WTC11 (cell line): ENCODE results near the gene ADAMTS8. TPM values are rescaled to one million over a fixed set of nuclear protein-coding genes. Genes with fewer than 3 reads are reported as not detected.
A peak's percentile ranks its signal among the peaks of the same experiment; 100 is the strongest.

Experiments
- ATF1 ChIP-seq: sonication (generic); formaldehyde crosslinking; IDR thresholded peaks from 2 replicates; pipeline ENCODE4 v1.8.1; 2023; ENCODE audit warnings: mild to moderate bottlenecking, moderate library complexity, missing genetic modification reagents
- ELF4 ChIP-seq: sonication (generic); formaldehyde crosslinking; IDR thresholded peaks from 2 replicates; pipeline ENCODE4 v1.8.1; 2022; ENCODE audit warnings: low read depth, mild to moderate bottlenecking, moderate library complexity, missing genetic modification reagents
- ESRRA ChIP-seq: sonication (generic); formaldehyde crosslinking; IDR thresholded peaks from 2 replicates; pipeline ENCODE4 v1.8.1; 2022; ENCODE audit warnings: mild to moderate bottlenecking, missing genetic modification reagents, borderline replicate concordance
- FOXJ3 ChIP-seq: sonication (generic); formaldehyde crosslinking; IDR thresholded peaks from 2 replicates; pipeline ENCODE4 v1.9.0; 2021; ENCODE audit warnings: missing genetic modification reagents, mild to moderate bottlenecking, borderline replicate concordance
- GABPB1 ChIP-seq: sonication (generic); formaldehyde crosslinking; IDR thresholded peaks from 2 replicates; pipeline ENCODE4 v1.8.1; 2023; ENCODE audit warnings: mild to moderate bottlenecking, missing genetic modification reagents
- GTF2I ChIP-seq: fragments of 250-450 bp; sonication (Bioruptor Pico); conservative IDR thresholded peaks from 2 replicates; pipeline ENCODE4 v1.4.0; 2021; ENCODE audit warnings: mild to moderate bottlenecking
- HMGA2 ChIP-seq: fragments of 250-450 bp; sonication (Bioruptor Pico); IDR thresholded peaks from 2 replicates; pipeline ENCODE4 v1.4.0; 2021; ENCODE audit warnings: mild to moderate bottlenecking, moderate library complexity
- IRF2 ChIP-seq: sonication (generic); formaldehyde crosslinking; IDR thresholded peaks from 2 replicates; pipeline ENCODE4 v1.8.0; 2022; ENCODE audit warnings: low read depth, missing genetic modification reagents, borderline replicate concordance
- JAZF1 ChIP-seq: fragments of 250-450 bp; sonication (Bioruptor Pico); IDR thresholded peaks from 2 replicates; pipeline ENCODE4 v1.9.0; 2021; ENCODE audit warnings: moderate library complexity, mild to moderate bottlenecking, inconsistent platforms
- JUN ChIP-seq: sonication (generic); formaldehyde crosslinking; IDR thresholded peaks from 2 replicates; pipeline ENCODE4 v1.8.0; 2023; ENCODE audit warnings: mild to moderate bottlenecking, missing genetic modification reagents
- NFE2L1 ChIP-seq: sonication (generic); formaldehyde crosslinking; IDR thresholded peaks from 2 replicates; pipeline ENCODE4 v1.8.1; 2023; ENCODE audit warnings: missing genetic modification reagents
- NFYB ChIP-seq: sonication (generic); formaldehyde crosslinking; conservative IDR thresholded peaks from 2 replicates; pipeline ENCODE4 v1.8.0; 2022; ENCODE audit warnings: low read depth, missing genetic modification reagents
- NR3C1 ChIP-seq: sonication (generic); formaldehyde crosslinking; conservative IDR thresholded peaks from 2 replicates; pipeline ENCODE4 v1.8.1; 2023; ENCODE audit warnings: low read depth, mild to moderate bottlenecking, missing genetic modification reagents
- PRRX2 ChIP-seq: fragments of 250-450 bp; sonication (Bioruptor Pico); IDR thresholded peaks from 2 replicates; pipeline ENCODE4 v1.8.0; 2021; ENCODE audit warnings: mild to moderate bottlenecking
- SMAD3 ChIP-seq: sonication (generic); formaldehyde crosslinking; IDR thresholded peaks from 2 replicates; pipeline ENCODE4 v1.8.0; 2022; ENCODE audit warnings: missing genetic modification reagents, mild to moderate bottlenecking, borderline replicate concordance
- SMAD4 ChIP-seq: sonication (generic); formaldehyde crosslinking; IDR thresholded peaks from 2 replicates; pipeline ENCODE4 v1.8.0; 2022; ENCODE audit warnings: mild to moderate bottlenecking, missing genetic modification reagents
- SOX15 ChIP-seq: fragments of 250-450 bp; sonication (Bioruptor Pico); IDR thresholded peaks from 2 replicates; pipeline ENCODE4 v1.9.0; 2021; ENCODE audit warnings: mild to moderate bottlenecking
- SP1 ChIP-seq: sonication (generic); formaldehyde crosslinking; conservative IDR thresholded peaks from 2 replicates; pipeline ENCODE4 v1.8.1; 2022; ENCODE audit warnings: missing genetic modification reagents
- ZBTB21 ChIP-seq: sonication (generic); formaldehyde crosslinking; IDR thresholded peaks from 2 replicates; pipeline ENCODE4 v1.8.1; 2023; ENCODE audit warnings: mild to moderate bottlenecking, missing genetic modification reagents, borderline replicate concordance
- ZNF416 ChIP-seq: fragments of 250-450 bp; sonication (Bioruptor Pico); IDR thresholded peaks from 2 replicates; pipeline ENCODE4 v1.9.0; 2021; ENCODE audit warnings: mild to moderate bottlenecking, inconsistent platforms
- total RNA-seq: library from RNA; stranded (reverse); gene quantifications from 3 replicates; pipeline ENCODE4 v1.2.3, GENCODE V29; 2021
- TF ChIP-seq, protein P1 (sequence below): fragments of 250-450 bp; sonication (Bioruptor Pico); IDR thresholded peaks from 2 replicates; pipeline ENCODE4 v1.9.0; 2021; ENCODE audit warnings: mild to moderate bottlenecking, borderline replicate concordance
- TF ChIP-seq, protein P2 (sequence below): fragments of 250-450 bp; sonication (Bioruptor Pico); IDR thresholded peaks from 2 replicates; pipeline ENCODE4 v1.9.0; 2021; ENCODE audit warnings: moderate library complexity, mild to moderate bottlenecking, inconsistent platforms, borderline replicate concordance
- TF ChIP-seq, protein P3 (sequence below): sonication (generic); formaldehyde crosslinking; IDR thresholded peaks from 2 replicates; pipeline ENCODE4 v1.8.1; 2022; ENCODE audit warnings: low read depth, mild to moderate bottlenecking, moderate library complexity, missing genetic modification reagents, borderline replicate concordance
- TF ChIP-seq, protein P4 (sequence below): sonication (generic); formaldehyde crosslinking; IDR thresholded peaks from 2 replicates; pipeline ENCODE4 v1.8.1; 2023; ENCODE audit warnings: mild to moderate bottlenecking, missing genetic modification reagents
- TF ChIP-seq, protein P5 (sequence below): fragments of 250-450 bp; sonication (Bioruptor Pico); IDR thresholded peaks from 2 replicates; pipeline ENCODE4 v1.8.0; 2021; ENCODE audit warnings: mild to moderate bottlenecking
- TF ChIP-seq, protein P6 (sequence below): fragments of 200-600 bp; IDR thresholded peaks from 2 replicates; pipeline ENCODE4 v1.8.0; 2022; ENCODE audit warnings: antibody characterized with exemption
- TF ChIP-seq, protein P7 (sequence below): fragments of 250-450 bp; sonication (Bioruptor Pico); IDR thresholded peaks from 2 replicates; pipeline ENCODE4 v2.1.2; 2022; ENCODE audit warnings: mild to moderate bottlenecking, moderate library complexity

The ADAMTS8 gene
- total RNA-seq, 1 experiment from 2014 or later: 9.9 TPM

DNA sequence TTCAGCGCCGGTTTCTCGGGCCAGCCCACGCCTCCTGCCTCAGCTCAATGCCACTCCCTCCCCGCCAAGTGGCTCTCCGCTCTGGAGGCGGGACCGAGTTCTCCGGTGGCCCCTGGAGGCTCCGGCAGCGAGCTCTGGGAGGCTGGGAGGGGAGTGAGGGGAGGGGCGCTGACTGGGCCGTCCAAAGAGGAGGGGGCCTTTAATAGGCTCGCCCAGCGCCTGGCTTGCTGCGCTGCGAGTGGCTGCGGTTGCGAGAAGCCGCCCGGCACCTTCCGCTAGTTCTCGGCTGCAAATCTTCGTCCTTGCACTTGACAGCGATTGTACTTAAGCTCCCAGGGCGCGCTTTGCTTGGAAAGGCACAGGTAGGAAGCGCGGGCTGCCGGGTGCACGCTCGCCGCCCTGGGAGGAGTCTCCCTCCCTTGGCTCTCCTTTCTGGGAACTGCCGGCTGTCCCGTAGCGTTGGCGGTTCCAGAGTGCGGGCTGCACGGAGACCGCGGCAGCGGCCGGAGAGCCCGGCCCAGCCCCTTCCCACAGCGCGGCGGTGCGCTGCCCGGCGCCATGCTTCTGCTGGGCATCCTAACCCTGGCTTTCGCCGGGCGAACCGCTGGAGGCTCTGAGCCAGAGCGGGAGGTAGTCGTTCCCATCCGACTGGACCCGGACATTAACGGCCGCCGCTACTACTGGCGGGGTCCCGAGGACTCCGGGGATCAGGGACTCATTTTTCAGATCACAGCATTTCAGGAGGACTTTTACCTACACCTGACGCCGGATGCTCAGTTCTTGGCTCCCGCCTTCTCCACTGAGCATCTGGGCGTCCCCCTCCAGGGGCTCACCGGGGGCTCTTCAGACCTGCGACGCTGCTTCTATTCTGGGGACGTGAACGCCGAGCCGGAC is 20.3 kb upstream of the ADAMTS8 start, which contains the start of gene ADAMTS15 (continued):
- TF ChIP-seq SMAD4 (CRISPR knock-in tag): no peak
- TF ChIP-seq SOX15 (CRISPR knock-in tag): no peak
- TF ChIP-seq JAZF1 (CRISPR knock-in tag): no peak
- TF ChIP-seq PRRX2 (CRISPR knock-in tag): no peak
- TF ChIP-seq JUN: no peak
- no peak for TF ChIP-seq NR3C1 (CRISPR knock-in tag)
- 0 out of 2 replicates have a peak, but pooled peaks have one; percentile 52 for TF ChIP-seq ELF4
- TF ChIP-seq HMGA2 (CRISPR knock-in tag): no peak
- 0 out of 2 replicates have a peak, but pooled peaks have one; percentile 19 for TF ChIP-seq ZBTB21 (CRISPR knock-in tag)
- TF ChIP-seq, protein P1, sequence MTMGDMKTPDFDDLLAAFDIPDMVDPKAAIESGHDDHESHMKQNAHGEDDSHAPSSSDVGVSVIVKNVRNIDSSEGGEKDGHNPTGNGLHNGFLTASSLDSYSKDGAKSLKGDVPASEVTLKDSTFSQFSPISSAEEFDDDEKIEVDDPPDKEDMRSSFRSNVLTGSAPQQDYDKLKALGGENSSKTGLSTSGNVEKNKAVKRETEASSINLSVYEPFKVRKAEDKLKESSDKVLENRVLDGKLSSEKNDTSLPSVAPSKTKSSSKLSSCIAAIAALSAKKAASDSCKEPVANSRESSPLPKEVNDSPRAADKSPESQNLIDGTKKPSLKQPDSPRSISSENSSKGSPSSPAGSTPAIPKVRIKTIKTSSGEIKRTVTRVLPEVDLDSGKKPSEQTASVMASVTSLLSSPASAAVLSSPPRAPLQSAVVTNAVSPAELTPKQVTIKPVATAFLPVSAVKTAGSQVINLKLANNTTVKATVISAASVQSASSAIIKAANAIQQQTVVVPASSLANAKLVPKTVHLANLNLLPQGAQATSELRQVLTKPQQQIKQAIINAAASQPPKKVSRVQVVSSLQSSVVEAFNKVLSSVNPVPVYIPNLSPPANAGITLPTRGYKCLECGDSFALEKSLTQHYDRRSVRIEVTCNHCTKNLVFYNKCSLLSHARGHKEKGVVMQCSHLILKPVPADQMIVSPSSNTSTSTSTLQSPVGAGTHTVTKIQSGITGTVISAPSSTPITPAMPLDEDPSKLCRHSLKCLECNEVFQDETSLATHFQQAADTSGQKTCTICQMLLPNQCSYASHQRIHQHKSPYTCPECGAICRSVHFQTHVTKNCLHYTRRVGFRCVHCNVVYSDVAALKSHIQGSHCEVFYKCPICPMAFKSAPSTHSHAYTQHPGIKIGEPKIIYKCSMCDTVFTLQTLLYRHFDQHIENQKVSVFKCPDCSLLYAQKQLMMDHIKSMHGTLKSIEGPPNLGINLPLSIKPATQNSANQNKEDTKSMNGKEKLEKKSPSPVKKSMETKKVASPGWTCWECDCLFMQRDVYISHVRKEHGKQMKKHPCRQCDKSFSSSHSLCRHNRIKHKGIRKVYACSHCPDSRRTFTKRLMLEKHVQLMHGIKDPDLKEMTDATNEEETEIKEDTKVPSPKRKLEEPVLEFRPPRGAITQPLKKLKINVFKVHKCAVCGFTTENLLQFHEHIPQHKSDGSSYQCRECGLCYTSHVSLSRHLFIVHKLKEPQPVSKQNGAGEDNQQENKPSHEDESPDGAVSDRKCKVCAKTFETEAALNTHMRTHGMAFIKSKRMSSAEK: no peak
- TF ChIP-seq, protein P2, sequence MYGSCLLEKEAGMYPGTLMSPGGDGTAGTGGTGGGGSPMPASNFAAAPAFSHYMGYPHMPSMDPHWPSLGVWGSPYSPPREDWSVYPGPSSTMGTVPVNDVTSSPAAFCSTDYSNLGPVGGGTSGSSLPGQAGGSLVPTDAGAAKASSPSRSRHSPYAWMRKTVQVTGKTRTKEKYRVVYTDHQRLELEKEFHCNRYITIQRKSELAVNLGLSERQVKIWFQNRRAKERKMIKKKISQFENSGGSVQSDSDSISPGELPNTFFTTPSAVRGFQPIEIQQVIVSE (CRISPR knock-in tag): no peak
- TF ChIP-seq, protein P3, sequence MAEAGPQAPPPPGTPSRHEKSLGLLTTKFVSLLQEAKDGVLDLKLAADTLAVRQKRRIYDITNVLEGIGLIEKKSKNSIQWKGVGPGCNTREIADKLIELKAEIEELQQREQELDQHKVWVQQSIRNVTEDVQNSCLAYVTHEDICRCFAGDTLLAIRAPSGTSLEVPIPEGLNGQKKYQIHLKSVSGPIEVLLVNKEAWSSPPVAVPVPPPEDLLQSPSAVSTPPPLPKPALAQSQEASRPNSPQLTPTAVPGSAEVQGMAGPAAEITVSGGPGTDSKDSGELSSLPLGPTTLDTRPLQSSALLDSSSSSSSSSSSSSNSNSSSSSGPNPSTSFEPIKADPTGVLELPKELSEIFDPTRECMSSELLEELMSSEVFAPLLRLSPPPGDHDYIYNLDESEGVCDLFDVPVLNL: no peak
- TF ChIP-seq ZNF416 (CRISPR knock-in tag): no peak
- no peak for TF ChIP-seq FOXJ3 (CRISPR knock-in tag)
- TF ChIP-seq, protein P4, sequence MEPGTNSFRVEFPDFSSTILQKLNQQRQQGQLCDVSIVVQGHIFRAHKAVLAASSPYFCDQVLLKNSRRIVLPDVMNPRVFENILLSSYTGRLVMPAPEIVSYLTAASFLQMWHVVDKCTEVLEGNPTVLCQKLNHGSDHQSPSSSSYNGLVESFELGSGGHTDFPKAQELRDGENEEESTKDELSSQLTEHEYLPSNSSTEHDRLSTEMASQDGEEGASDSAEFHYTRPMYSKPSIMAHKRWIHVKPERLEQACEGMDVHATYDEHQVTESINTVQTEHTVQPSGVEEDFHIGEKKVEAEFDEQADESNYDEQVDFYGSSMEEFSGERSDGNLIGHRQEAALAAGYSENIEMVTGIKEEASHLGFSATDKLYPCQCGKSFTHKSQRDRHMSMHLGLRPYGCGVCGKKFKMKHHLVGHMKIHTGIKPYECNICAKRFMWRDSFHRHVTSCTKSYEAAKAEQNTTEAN (CRISPR knock-in tag): no peak; the same call in 1 of the 2 replicates
- no peak for TF ChIP-seq GABPB1 (CRISPR knock-in tag)
- no peak for TF ChIP-seq ESRRA (CRISPR knock-in tag)
- 0 out of 2 replicates have a peak, but pooled peaks have one; percentile 60 for TF ChIP-seq ATF1 (CRISPR knock-in tag)
- TF ChIP-seq, protein P5, sequence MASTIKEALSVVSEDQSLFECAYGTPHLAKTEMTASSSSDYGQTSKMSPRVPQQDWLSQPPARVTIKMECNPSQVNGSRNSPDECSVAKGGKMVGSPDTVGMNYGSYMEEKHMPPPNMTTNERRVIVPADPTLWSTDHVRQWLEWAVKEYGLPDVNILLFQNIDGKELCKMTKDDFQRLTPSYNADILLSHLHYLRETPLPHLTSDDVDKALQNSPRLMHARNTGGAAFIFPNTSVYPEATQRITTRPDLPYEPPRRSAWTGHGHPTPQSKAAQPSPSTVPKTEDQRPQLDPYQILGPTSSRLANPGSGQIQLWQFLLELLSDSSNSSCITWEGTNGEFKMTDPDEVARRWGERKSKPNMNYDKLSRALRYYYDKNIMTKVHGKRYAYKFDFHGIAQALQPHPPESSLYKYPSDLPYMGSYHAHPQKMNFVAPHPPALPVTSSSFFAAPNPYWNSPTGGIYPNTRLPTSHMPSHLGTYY: no peak
- TF ChIP-seq, protein P6, sequence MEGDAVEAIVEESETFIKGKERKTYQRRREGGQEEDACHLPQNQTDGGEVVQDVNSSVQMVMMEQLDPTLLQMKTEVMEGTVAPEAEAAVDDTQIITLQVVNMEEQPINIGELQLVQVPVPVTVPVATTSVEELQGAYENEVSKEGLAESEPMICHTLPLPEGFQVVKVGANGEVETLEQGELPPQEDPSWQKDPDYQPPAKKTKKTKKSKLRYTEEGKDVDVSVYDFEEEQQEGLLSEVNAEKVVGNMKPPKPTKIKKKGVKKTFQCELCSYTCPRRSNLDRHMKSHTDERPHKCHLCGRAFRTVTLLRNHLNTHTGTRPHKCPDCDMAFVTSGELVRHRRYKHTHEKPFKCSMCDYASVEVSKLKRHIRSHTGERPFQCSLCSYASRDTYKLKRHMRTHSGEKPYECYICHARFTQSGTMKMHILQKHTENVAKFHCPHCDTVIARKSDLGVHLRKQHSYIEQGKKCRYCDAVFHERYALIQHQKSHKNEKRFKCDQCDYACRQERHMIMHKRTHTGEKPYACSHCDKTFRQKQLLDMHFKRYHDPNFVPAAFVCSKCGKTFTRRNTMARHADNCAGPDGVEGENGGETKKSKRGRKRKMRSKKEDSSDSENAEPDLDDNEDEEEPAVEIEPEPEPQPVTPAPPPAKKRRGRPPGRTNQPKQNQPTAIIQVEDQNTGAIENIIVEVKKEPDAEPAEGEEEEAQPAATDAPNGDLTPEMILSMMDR: no peak
- peak; percentile 72; the same call in 1 of the 2 replicates for TF ChIP-seq NFE2L1 (CRISPR knock-in tag)
- TF ChIP-seq SMAD3 (CRISPR knock-in tag): no peak
- peak; percentile 23 for TF ChIP-seq NFYB (CRISPR knock-in tag)
- no peak for TF ChIP-seq GTF2I (CRISPR knock-in tag)
- TF ChIP-seq SP1 (CRISPR knock-in tag): peak; percentile 71
- TF ChIP-seq, protein P7, sequence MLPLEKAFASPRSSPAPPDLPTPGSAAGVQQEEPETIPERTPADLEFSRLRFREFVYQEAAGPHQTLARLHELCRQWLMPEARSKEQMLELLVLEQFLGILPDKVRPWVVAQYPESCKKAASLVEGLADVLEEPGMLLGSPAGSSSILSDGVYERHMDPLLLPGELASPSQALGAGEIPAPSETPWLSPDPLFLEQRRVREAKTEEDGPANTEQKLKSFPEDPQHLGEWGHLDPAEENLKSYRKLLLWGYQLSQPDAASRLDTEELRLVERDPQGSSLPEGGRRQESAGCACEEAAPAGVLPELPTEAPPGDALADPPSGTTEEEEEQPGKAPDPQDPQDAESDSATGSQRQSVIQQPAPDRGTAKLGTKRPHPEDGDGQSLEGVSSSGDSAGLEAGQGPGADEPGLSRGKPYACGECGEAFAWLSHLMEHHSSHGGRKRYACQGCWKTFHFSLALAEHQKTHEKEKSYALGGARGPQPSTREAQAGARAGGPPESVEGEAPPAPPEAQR (CRISPR knock-in tag): no peak
- TF ChIP-seq IRF2 (CRISPR knock-in tag): no peak
